ENCODE data around the gene ACOXL. TPM values are rescaled to one million over a fixed set of nuclear protein-coding genes. Genes with fewer than 3 reads are reported as not detected.

The ACOXL gene
- total and polyA plus RNA-seq, 9 of the 15 experiments (the other 6 are each of a cell fraction or from before 2014, with no cell fraction given), result 0.31 to 0.56 TPM; not detected in 7

GRCh38 chr2:111095434-111095833, 363.1 kb downstream of the ACOXL start:
- Histone ChIP-seq H3K9me3 (replicated peaks; ENCODE audit: control insufficient read depth, insufficient read depth, low read depth, low read length) (no peaks in the 10 kb centered on the region), H3K9me1 (ENCODE audit: control insufficient read depth, insufficient read depth, low read length) (no peaks in the 10 kb centered on the region), H3K27me3 (ENCODE audit: control insufficient read depth in 2 of 2, insufficient read depth in 2 of 2, low read length in 2 of 2) (peaks cover 15 to 18% of the 10 kb centered on the region in 2 experiments), H3K36me3 (ENCODE audit: control insufficient read depth, insufficient read depth, low read length) (no peaks in the 10 kb centered on the region), H2AFZ (ENCODE audit: low read depth, low read length) (no peak overlapping the region), H3K4me1 (replicated peaks in 1 of 2; ENCODE audit: control insufficient read depth in 2 of 2, insufficient read depth in 2 of 2, low read length in 2 of 2) (no peaks in the 10 kb centered on the region), H3K4me2 (ENCODE audit: insufficient read depth, low read length) (no peak overlapping the region), H3K4me3 (no peak overlapping the region), H3K9ac (ENCODE audit: insufficient read depth in 1 of 2, low read depth in 2 of 2, low read length in 2 of 2) (no peak overlapping the region), H3K79me2 (ENCODE audit: control insufficient read depth, insufficient read depth, low read length) (no peaks in the 10 kb centered on the region), H4K20me1 (replicated peaks; ENCODE audit: control insufficient read depth, insufficient read depth, low read length) (no peaks in the 10 kb centered on the region), H3K27ac (ENCODE audit: extremely low read depth, low read depth, low read length) (no peak overlapping the region)
- DNase-seq (ENCODE audit: extremely low read depth in 1 of 4, low spot score in 3 of 4) (no peak), ATAC-seq (no peak), FAIRE-seq (no peak)
- ChIA-PET POLR2A (interaction anchor here (0.9 kb wide), 1 partner anchor 14 kb away, joined by 3 read pairs; no protein-coding TSS in a partner anchor), CTCF (ENCODE audit: low intra/inter-chr PET ratio) (no interaction called here)
- TF ChIP-seq CBX8 (IDR thresholded peaks at IDR 0.05; ENCODE audit: borderline replicate concordance, extremely low read depth, low read depth, low read length, poor library complexity, severe bottlenecking) (no peak), HCFC1 (IDR thresholded peaks at IDR 0.05; ENCODE audit: low read depth, low read length) (no peak), HNRNPUL1 (IDR thresholded peaks at IDR 0.05; ENCODE audit: low read length) (no peak), MAX (CRISPR knock-in tag; IDR thresholded peaks at IDR 0.05) (no peak), POLR3A (IDR thresholded peaks at IDR 0.05; ENCODE audit: borderline replicate concordance, extremely low read depth, insufficient read depth, insufficient read length) (no peak), ERF (CRISPR knock-in tag; IDR thresholded peaks at IDR 0.05) (no peak), FOXJ3 (CRISPR knock-in tag; IDR thresholded peaks at IDR 0.05) (no peak), L3MBTL2 (IDR thresholded peaks at IDR 0.05) (no peak), ATF6 (CRISPR knock-in tag; IDR thresholded peaks at IDR 0.05) (no peak), MCM2 (IDR thresholded peaks at IDR 0.05; ENCODE audit: low read depth) (no peak), ZNF436 (CRISPR knock-in tag; IDR thresholded peaks at IDR 0.05) (no peak)
- 5% methylated on average over 7 of the region's 8 CpGs for WGBS (ENCODE audit: insufficient coverage, low coverage, missing lambda C conversion rate)
- intact Hi-C loops (cut with micrococcal nuclease), result no loop called here
- in situ Hi-C loops (cut with MboI), result no loop called here
- BruUV-seq (replicated peaks), result no TSS peak

All from K562 (cell line).